Activated B cell treated with CpG ODN at 0.5 μM for 24 hours (primary cell): ENCODE measurements around the gene LRP2BP. TPM values are rescaled to one million over a fixed set of nuclear protein-coding genes. Genes with fewer than 3 reads are reported as not detected.

ENCODE experiments used
- ATAC-seq: fragments of 200-7000 bp; cut with Tn5 transposase; one replicate; pipeline ENCODE4 v1.10.0; 2021; ENCODE audit warnings: low read depth, mild to moderate bottlenecking, moderate library complexity
- CTCF ChIA-PET: fragments of 350-600 bp; sonication (Branson Sonifier 250); formaldehyde crosslinking; loops from one replicate; lab custom pipeline; 2021; ENCODE audit warnings: antibody characterized with exemption; lab: Charles Lee
- POLR2A ChIA-PET: fragments of 350-600 bp; sonication (Branson Sonifier 250); formaldehyde crosslinking; loops from one replicate; lab custom pipeline; 2021; ENCODE audit warnings: antibody characterized with exemption; lab: Charles Lee
- DNase-seq: peaks from one replicate; pipeline ENCODE4 v3.0.0; 2022
- H3K27ac Mint-ChIP-seq: one replicate; pipeline ENCODE4 v1.8.0; 2020; ENCODE audit warnings: mixed read lengths
- H3K27me3 Mint-ChIP-seq: one replicate; pipeline ENCODE4 v1.8.0; 2021; ENCODE audit warnings: mixed read lengths
- H3K36me3 Mint-ChIP-seq: one replicate; pipeline ENCODE4 v1.8.0; 2021; ENCODE audit warnings: low read depth, mixed read lengths
- H3K4me1 Mint-ChIP-seq: one replicate; pipeline ENCODE4 v1.8.0; 2021; ENCODE audit warnings: mixed read lengths
- H3K4me3 Mint-ChIP-seq: one replicate; pipeline ENCODE4 v1.8.0; 2020; ENCODE audit warnings: mild to moderate bottlenecking, mixed read lengths
- H3K9me3 Mint-ChIP-seq: one replicate; pipeline ENCODE4 v1.8.0; 2020; ENCODE audit warnings: mixed read lengths
- intact Hi-C: fragments of 100-400 bp; cut with micrococcal nuclease; formaldehyde crosslinking; loops from one replicate; pipeline ENCODE4 v1.15.1; 2024
- total RNA-seq: library from RNA; stranded (reverse); gene quantifications from 2 replicates; pipeline ENCODE4 v1.2.3, GENCODE V29; 2022
- TF ChIP-seq, protein P1 (sequence below): fragments of 200-600 bp; IDR thresholded peaks from one replicate; pipeline ENCODE4 v1.8.0; 2022; ENCODE audit warnings: antibody characterized with exemption, mild to moderate bottlenecking

Gene LRP2BP
- total RNA-seq, 1 donor from 2014 or later: 0.75 TPM

DNA sequence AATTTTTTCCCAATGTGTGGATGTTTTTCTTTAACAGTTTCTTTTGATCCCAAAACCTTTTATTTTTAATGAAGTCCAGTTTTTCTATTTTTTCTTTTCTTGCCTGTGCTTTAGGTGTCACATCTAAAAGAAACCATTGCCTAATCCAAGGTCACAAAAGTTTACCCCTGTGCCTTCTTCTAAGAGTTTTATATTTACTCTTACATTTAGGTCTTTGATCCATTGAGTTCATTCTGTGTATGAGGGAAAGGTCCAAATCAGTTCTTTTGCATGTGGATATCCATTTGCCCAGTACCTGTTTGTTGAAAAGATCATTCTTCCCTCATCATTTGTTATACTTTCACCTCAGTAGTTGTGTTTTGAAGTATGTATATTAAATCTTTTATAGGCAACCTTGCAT lies 13.0 kb downstream of the LRP2BP start:
- Mint-ChIP-seq H3K9me3 (peaks cover 14% of the 10 kb centered on the region), H3K4me3 (no peak overlapping the region), H3K36me3 (peaks cover 7% of the 10 kb centered on the region), H3K27me3 (no peaks in the 10 kb centered on the region), H3K4me1 (peaks cover 9% of the 10 kb centered on the region), H3K27ac (no peak overlapping the region)
- ATAC-seq (no peak), DNase-seq (no peak)
- TF ChIP-seq, protein P1, sequence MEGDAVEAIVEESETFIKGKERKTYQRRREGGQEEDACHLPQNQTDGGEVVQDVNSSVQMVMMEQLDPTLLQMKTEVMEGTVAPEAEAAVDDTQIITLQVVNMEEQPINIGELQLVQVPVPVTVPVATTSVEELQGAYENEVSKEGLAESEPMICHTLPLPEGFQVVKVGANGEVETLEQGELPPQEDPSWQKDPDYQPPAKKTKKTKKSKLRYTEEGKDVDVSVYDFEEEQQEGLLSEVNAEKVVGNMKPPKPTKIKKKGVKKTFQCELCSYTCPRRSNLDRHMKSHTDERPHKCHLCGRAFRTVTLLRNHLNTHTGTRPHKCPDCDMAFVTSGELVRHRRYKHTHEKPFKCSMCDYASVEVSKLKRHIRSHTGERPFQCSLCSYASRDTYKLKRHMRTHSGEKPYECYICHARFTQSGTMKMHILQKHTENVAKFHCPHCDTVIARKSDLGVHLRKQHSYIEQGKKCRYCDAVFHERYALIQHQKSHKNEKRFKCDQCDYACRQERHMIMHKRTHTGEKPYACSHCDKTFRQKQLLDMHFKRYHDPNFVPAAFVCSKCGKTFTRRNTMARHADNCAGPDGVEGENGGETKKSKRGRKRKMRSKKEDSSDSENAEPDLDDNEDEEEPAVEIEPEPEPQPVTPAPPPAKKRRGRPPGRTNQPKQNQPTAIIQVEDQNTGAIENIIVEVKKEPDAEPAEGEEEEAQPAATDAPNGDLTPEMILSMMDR: no peak
- ChIA-PET CTCF (no interaction called here), POLR2A (no interaction called here)
- intact Hi-C loops: no loop called here

DNA sequence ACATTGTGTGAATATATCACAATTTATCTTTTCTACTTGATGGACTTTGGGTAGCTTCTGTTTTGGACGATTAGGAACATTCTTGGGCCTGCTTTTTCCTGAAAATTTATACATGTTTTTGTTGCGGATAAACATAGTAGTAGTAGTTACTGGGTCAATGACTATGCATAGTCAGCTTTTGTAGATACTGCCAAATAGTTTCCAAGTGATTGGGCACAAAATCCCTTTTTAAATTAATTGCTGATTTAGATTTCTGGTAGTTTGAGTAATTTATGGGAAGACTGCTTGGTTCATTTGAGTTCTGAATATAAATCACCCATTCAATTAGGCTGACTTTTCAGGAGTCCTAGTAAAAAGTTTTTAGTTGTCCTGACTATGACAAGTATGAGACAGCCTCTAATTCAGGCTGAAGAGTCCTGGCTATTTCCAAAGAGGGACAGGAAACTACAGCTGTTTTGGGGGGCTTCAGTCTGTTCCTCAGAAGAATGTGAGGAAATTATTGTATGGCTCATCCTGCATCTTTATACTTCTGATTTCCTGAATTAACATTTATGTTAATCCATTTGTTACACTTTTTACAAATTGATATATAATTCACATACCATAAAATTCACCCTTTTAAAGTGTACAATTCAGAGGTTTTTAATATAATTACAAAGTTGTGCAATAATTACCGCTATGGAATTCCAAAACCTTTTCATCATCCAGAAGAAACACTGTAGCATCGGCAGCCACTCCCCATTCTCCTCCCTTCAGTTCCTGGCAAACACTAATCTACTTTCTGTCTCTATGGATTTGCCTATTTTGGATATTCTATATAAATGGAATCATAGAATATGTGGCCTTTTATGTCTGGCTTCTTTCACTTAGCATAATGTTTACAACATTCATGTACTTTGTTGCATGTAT lies 14.2 kb downstream of the LRP2BP start:
- Mint-ChIP-seq H3K9me3 (peaks cover 14% of the 10 kb centered on the region), H3K27me3 (no peaks in the 10 kb centered on the region), H3K4me1 (peaks cover 9% of the 10 kb centered on the region), H3K36me3 (peaks cover 13% of the 10 kb centered on the region), H3K27ac (no peak overlapping the region), H3K4me3 (no peak overlapping the region)
- TF ChIP-seq, protein P1: no peak
- POLR2A ChIA-PET: no interaction called here
- DNase-seq (no peak), ATAC-seq (no peak)
- intact Hi-C loops: no loop called here
- CTCF ChIA-PET: no interaction called here

DNA sequence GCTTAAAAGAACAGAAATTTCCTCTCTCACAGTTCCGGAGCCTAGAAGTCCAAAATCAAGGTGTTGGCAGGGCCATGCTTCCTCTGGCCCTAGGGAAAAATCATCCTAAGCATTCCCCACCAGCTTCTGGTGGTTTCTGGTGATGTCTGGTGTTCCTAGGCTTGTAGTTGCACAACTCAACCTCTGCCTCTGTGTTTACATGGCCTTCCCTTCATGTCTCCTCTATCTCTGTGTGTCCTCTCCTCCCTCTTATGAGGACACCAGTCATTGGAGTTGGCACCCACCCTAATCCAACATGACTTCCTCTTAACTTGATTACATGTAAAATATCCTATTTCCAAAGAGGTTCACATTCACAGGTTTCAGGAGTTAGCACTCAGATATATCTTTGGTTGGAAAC lies 15.4 kb downstream of the LRP2BP start:
- Mint-ChIP-seq H3K4me3 (no peak overlapping the region), H3K9me3 (peaks cover 14% of the 10 kb centered on the region), H3K27ac (no peak overlapping the region), H3K36me3 (peaks cover 13% of the 10 kb centered on the region), H3K27me3 (no peaks in the 10 kb centered on the region), H3K4me1 (peaks cover 9% of the 10 kb centered on the region)
- intact Hi-C loops: no loop called here
- ChIA-PET POLR2A (interaction anchor here (1.0 kb wide), 1 partner anchor 29 kb away, joined by 3 read pairs; no protein-coding TSS in a partner anchor), CTCF (no interaction called here)
- TF ChIP-seq, protein P1: no peak
- DNase-seq (no peak), ATAC-seq (no peak)

DNA sequence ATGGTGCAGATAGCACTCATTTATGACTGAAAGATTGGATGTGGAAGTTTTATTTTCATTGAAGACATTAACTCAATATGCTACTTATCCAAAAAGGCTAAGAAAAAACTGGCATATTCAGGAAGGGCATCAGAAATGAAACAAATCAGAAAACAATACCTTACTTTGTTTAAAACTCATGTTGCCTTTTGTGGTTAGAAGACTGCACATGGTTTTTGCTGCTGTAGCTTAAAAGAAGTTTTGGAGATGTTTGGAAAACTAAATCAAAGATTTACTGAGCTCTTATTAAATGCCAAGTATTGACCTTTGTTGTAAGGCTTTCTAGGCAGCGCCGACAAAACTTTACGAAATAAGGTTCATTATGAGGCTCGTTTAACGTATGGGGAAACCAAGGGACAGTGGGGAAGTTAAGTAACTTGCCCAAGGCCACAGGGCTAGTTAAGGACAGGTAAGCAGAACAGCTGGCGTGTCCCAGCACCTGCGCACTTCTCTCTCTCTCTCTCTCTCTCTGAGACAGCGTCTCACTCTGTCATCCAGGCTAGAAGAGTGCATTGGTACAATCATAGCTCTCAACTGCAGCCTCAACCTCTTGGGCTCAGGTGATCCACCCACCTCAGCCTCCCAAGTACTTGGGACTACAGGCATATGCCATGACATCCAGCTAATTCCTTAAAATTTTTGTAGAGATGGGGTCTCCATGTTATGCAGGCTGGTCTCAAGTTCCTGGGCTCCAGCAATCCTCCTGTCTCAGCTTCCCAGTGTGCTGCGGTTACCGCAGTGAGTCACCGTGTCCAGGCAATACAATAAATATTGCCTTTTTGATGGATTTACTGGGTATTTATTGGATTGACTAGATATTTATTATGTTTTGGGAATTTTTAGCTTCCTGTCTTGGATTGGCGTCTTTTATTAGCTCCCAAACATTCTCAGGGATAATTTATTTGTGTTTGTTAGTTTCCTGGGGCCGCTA lies 16.1 kb downstream of the LRP2BP start:
- Mint-ChIP-seq H3K27me3 (no peaks in the 10 kb centered on the region), H3K4me1 (peaks cover 2% of the 10 kb centered on the region), H3K36me3 (peaks cover 13% of the 10 kb centered on the region), H3K27ac (no peak overlapping the region), H3K9me3 (peaks cover 14% of the 10 kb centered on the region), H3K4me3 (no peak overlapping the region)
- TF ChIP-seq, protein P1: no peak
- ATAC-seq (no peak), DNase-seq (no peak)
- intact Hi-C loops: no loop called here
- CTCF ChIA-PET: no interaction called here
- POLR2A ChIA-PET: interaction anchor here (0.7 to 1.0 kb wide), 2 partner anchors 29 to 371 kb away, joined by 3 read pairs; no protein-coding TSS in a partner anchor
